ENCODE results near the gene VPS35.

The VPS35 gene

DNA sequence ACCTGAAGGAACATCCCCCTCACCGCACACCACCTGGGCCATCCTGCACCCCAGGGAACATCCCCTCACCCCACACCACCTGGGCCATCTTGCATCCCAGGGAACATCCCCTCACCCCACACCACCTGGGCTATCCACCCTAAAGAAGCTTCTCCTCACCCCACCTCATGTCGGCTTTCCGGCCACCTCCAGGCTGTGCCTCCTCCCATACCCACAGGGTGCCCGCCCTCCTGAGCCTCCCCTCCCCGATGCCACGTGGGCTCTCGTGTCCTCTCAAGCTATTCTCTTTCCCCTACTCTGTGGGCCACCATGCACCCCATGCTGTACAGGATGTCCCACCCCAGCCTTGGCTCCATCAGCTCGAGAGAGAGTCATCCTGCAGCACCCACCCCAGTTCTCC, 41.1 kb upstream of the VPS35 start:
- CTCF ChIA-PET = no interaction called here
- Histone ChIP-seq H3K9me3 (ENCODE audit: control insufficient read depth, insufficient read depth, low read depth, low read length) (no peaks in the 10 kb centered on the region), H3K4me3 (ENCODE audit: low read depth, low read length) (no peak overlapping the region), H3K36me3 (ENCODE audit: control insufficient read depth in 2 of 2, insufficient read depth in 1 of 2, low read length in 2 of 2) (no peaks in the 10 kb centered on the region), H3K27ac (ENCODE audit: extremely low read depth, low read depth, low read length) (no peak overlapping the region), H3K4me1 (ENCODE audit: control insufficient read depth, insufficient read depth, low read length) (no peaks in the 10 kb centered on the region)
- TF ChIP-seq SP7 (tag by site-specific recombination; IDR thresholded peaks at IDR 0.05) (no peak), ZNF521 (tag by site-specific recombination; IDR thresholded peaks at IDR 0.05) (no peak), ZNF558 (tag by site-specific recombination; IDR thresholded peaks at IDR 0.05) (no peak), ZNF513 (tag by site-specific recombination; IDR thresholded peaks at IDR 0.05) (no peak), ZNF335 (tag by site-specific recombination; conservative IDR thresholded peaks at IDR 0.05) (no peak), ZNF426 (tag by site-specific recombination; IDR thresholded peaks at IDR 0.05) (no peak)
- POLR2A ChIA-PET = interaction anchor here (0.6 kb wide), 1 partner anchor 12 kb away, joined by 3 read pairs; no protein-coding TSS in a partner anchor

DNA sequence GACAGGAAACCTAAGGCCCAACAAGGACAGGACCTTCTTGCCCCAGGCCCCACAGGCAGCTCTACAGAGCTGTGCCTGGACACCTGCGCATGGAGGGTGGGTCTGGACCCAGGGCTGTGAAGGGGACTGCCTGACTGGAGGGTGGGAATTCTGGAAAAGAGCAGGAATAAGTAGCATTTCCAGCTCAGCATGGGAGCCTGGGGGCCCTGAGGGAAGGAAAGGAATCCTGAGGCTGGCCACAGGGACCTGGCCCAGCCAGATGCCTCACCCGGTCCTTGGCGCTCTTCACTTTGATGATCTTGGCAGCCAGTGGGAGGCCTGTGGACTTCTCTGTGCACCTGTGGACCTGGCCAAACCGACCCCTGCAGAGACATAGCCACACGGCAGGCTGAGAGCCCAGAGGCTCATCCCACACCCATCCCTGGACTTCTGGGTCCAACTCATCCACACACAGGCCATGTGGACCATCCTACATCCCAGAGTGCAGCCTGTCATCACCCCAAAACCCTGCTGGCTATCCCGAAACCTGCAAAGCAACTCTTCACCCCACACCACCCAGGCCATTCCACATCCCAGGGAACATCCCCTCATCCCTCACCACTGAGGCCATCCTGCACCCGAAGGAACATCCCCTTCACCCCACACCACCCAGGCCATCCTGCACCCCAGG, 40.5 kb upstream of the VPS35 start:
- Histone ChIP-seq H3K9me3 (ENCODE audit: control insufficient read depth, insufficient read depth, low read depth, low read length) (no peaks in the 10 kb centered on the region), H3K27ac (ENCODE audit: extremely low read depth, low read depth, low read length) (no peak overlapping the region), H3K4me1 (ENCODE audit: control insufficient read depth, insufficient read depth, low read length) (no peaks in the 10 kb centered on the region), H3K4me3 (ENCODE audit: low read depth, low read length) (no peak overlapping the region), H3K36me3 (ENCODE audit: control insufficient read depth in 2 of 2, insufficient read depth in 1 of 2, low read length in 2 of 2) (no peaks in the 10 kb centered on the region)
- ChIA-PET CTCF (no interaction called here), POLR2A (interaction anchor here (0.6 kb wide), 1 partner anchor 12 kb away, joined by 3 read pairs; no protein-coding TSS in a partner anchor)
- TF ChIP-seq ZNF707 (tag by site-specific recombination; IDR thresholded peaks at IDR 0.05) (no peak), ZNF530 (tag by site-specific recombination; IDR thresholded peaks at IDR 0.05; ENCODE audit: low read depth) (no peak), KLF9 (tag by site-specific recombination; IDR thresholded peaks at IDR 0.05; ENCODE audit: low read depth) (no peak), ZNF513 (tag by site-specific recombination; IDR thresholded peaks at IDR 0.05) (no peak), TRIM28 (IDR thresholded peaks at IDR 0.05; ENCODE audit: borderline replicate concordance, low read length) (no peak), KLF8 (tag by site-specific recombination; IDR thresholded peaks at IDR 0.05) (no peak), ZNF670 (tag by site-specific recombination; IDR thresholded peaks at IDR 0.05; ENCODE audit: low read depth) (no peak), ZNF341 (tag by site-specific recombination; IDR thresholded peaks at IDR 0.05; ENCODE audit: low read depth) (no peak)

- Histone ChIP-seq H3K27ac (ENCODE audit: extremely low read depth, low read depth, low read length) (no peak overlapping the region), H3K4me1 (ENCODE audit: control insufficient read depth, insufficient read depth, low read length) (no peaks in the 10 kb centered on the region), H3K36me3 (ENCODE audit: control insufficient read depth in 2 of 2, insufficient read depth in 1 of 2, low read length in 2 of 2) (no peaks in the 10 kb centered on the region), H3K4me3 (ENCODE audit: low read depth, low read length) (no peak overlapping the region), H3K9me3 (ENCODE audit: control insufficient read depth, insufficient read depth, low read depth, low read length) (no peaks in the 10 kb centered on the region)
- CTCF ChIA-PET = no interaction called here
- POLR2A ChIA-PET = no interaction called here
- TF ChIP-seq ZNF701 (tag by site-specific recombination; IDR thresholded peaks at IDR 0.05) (no peak), ZNF585B (tag by site-specific recombination; IDR thresholded peaks at IDR 0.05) (no peak), GLIS1 (tag by site-specific recombination; IDR thresholded peaks at IDR 0.05) (no peak), GLIS2 (tag by site-specific recombination; IDR thresholded peaks at IDR 0.05) (no peak), SETDB1 (IDR thresholded peaks at IDR 0.05; ENCODE audit: insufficient read length, low read length) (no peak), SP7 (tag by site-specific recombination; IDR thresholded peaks at IDR 0.05) (no peak), ZNF112 (tag by site-specific recombination; IDR thresholded peaks at IDR 0.05) (no peak), ZNF555 (tag by site-specific recombination; conservative IDR thresholded peaks at IDR 0.05) (no peak), ZNF266 (tag by site-specific recombination; IDR thresholded peaks at IDR 0.05; ENCODE audit: low read depth) (no peak)
- TF ChIP-seq, protein P1, sequence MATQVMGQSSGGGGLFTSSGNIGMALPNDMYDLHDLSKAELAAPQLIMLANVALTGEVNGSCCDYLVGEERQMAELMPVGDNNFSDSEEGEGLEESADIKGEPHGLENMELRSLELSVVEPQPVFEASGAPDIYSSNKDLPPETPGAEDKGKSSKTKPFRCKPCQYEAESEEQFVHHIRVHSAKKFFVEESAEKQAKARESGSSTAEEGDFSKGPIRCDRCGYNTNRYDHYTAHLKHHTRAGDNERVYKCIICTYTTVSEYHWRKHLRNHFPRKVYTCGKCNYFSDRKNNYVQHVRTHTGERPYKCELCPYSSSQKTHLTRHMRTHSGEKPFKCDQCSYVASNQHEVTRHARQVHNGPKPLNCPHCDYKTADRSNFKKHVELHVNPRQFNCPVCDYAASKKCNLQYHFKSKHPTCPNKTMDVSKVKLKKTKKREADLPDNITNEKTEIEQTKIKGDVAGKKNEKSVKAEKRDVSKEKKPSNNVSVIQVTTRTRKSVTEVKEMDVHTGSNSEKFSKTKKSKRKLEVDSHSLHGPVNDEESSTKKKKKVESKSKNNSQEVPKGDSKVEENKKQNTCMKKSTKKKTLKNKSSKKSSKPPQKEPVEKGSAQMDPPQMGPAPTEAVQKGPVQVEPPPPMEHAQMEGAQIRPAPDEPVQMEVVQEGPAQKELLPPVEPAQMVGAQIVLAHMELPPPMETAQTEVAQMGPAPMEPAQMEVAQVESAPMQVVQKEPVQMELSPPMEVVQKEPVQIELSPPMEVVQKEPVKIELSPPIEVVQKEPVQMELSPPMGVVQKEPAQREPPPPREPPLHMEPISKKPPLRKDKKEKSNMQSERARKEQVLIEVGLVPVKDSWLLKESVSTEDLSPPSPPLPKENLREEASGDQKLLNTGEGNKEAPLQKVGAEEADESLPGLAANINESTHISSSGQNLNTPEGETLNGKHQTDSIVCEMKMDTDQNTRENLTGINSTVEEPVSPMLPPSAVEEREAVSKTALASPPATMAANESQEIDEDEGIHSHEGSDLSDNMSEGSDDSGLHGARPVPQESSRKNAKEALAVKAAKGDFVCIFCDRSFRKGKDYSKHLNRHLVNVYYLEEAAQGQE (tag by site-specific recombination; IDR thresholded peaks at IDR 0.05) = no peak
- TF ChIP-seq, protein P2, sequence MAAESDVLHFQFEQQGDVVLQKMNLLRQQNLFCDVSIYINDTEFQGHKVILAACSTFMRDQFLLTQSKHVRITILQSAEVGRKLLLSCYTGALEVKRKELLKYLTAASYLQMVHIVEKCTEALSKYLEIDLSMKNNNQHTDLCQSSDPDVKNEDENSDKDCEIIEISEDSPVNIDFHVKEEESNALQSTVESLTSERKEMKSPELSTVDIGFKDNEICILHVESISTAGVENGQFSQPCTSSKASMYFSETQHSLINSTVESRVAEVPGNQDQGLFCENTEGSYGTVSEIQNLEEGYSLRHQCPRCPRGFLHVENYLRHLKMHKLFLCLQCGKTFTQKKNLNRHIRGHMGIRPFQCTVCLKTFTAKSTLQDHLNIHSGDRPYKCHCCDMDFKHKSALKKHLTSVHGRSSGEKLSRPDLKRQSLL (tag by site-specific recombination; IDR thresholded peaks at IDR 0.05) = no peak
- TF ChIP-seq, protein P3, sequence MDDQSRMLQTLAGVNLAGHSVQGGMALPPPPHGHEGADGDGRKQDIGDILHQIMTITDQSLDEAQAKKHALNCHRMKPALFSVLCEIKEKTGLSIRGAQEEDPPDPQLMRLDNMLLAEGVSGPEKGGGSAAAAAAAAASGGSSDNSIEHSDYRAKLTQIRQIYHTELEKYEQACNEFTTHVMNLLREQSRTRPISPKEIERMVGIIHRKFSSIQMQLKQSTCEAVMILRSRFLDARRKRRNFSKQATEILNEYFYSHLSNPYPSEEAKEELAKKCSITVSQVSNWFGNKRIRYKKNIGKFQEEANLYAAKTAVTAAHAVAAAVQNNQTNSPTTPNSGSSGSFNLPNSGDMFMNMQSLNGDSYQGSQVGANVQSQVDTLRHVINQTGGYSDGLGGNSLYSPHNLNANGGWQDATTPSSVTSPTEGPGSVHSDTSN (CRISPR knock-in tag; IDR thresholded peaks at IDR 0.05) = no peak
Measured at GRCh38 chr16:46728806-46729205, 39.8 kb upstream of the VPS35 start.
